K562 (cell line): ENCODE measurements around the gene PRR29. TPM values are rescaled to one million over a fixed set of nuclear protein-coding genes. Genes with fewer than 3 reads are reported as not detected.

Source experiments
- BRCA1 ChIP-seq, 2 experiments: fragments of 450-650 bp in 1 of 2; sonication (generic) in 1 of 2; formaldehyde crosslinking in 1 of 2; IDR thresholded peaks; 2 replicates each; pipeline versions ENCODE4 v1.5.0 to v1.6.1; 2017 to 2020; ENCODE audit warnings: mild to moderate bottlenecking in 1 of 2, missing genetic modification reagents in 1 of 2
- CSDE1 ChIP-seq, 2 experiments: fragments of 450-650 bp; IDR thresholded peaks; 2 replicates each; pipeline ENCODE4 v1.6.1; 2016; ENCODE audit warnings: mild to moderate bottlenecking in 1 of 2
- DMBX1 ChIP-seq: fragments of 250-450 bp; sonication (Bioruptor Pico); IDR thresholded peaks from 2 replicates; pipeline ENCODE4 v1.8.0; 2022; ENCODE audit warnings: inconsistent platforms, mild to moderate bottlenecking, moderate library complexity, borderline replicate concordance
- IFI16 ChIP-seq: fragments of 250-450 bp; sonication (Bioruptor Pico); IDR thresholded peaks from 2 replicates; pipeline ENCODE4 v2.1.2; 2022; ENCODE audit warnings: mild to moderate bottlenecking, inconsistent platforms
- OTX1 ChIP-seq: fragments of 450-650 bp; formaldehyde crosslinking; IDR thresholded peaks from 2 replicates; pipeline ENCODE4 v1.4.0; 2022; ENCODE audit warnings: mild to moderate bottlenecking
- PML ChIP-seq: IDR thresholded peaks from 2 replicates; pipeline ENCODE4 v1.6.1; 2012; ENCODE audit warnings: low read length, inconsistent platforms
- TEAD4 ChIP-seq, 2 experiments: sonication (generic) in 1 of 2; formaldehyde crosslinking in 1 of 2; IDR thresholded peaks; 2 replicates each; pipeline versions ENCODE4 v1.6.1 to v1.8.0; 2012 to 2022; ENCODE audit warnings: borderline replicate concordance in 1 of 2, inconsistent platforms in 1 of 2, low read length in 1 of 2, mild to moderate bottlenecking in 1 of 2, missing genetic modification reagents in 1 of 2
- USF2 ChIP-seq: sonication (generic); formaldehyde crosslinking; IDR thresholded peaks from 2 replicates; pipeline ENCODE4 v1.5.0; 2020; ENCODE audit warnings: missing genetic modification reagents
- ZBTB49 ChIP-seq: sonication (generic); formaldehyde crosslinking; IDR thresholded peaks from 2 replicates; pipeline ENCODE4 v1.8.0; 2022; ENCODE audit warnings: missing genetic modification reagents, mild to moderate bottlenecking, borderline replicate concordance
- ZNF174 ChIP-seq: fragments of 250-450 bp; sonication (Bioruptor Pico); IDR thresholded peaks from 2 replicates; pipeline ENCODE4 v1.4.0; 2020; ENCODE audit warnings: mild to moderate bottlenecking
- ZNF347 ChIP-seq: fragments of 450-650 bp; formaldehyde crosslinking; IDR thresholded peaks from 2 replicates; pipeline ENCODE4 v1.4.0; 2020; ENCODE audit warnings: low read depth, mild to moderate bottlenecking, moderate library complexity
- polyA plus RNA-seq, 8 experiments: library from polyadenylated mRNA; depleted of rRNA in 4 of 8; stranded (reverse) in 5 of 8; unstranded in 3 of 8; fragments of >200 nt; fragmentation: Nextera tagmentation in 2 of 8; fragmentation: Illumina TruSeq in 1 of 8; extraction: Ambion mirVana in 2 of 8; extraction: Trizol in 1 of 8; gene quantifications; 2 replicates each; pipeline versions ENCODE4 v1.2.1 to v1.2.3, GENCODE V29; 2011 to 2014; ENCODE audit warnings: inconsistent platforms in 1 of 8, missing spikeins in 1 of 8
- total RNA-seq, 7 experiments: library from RNA; depleted of rRNA in 6 of 7; stranded (reverse); fragments of >200 nt in 6 of 7; fragmentation: Illumina TruSeq in 2 of 7; extraction: Trizol in 2 of 7; gene quantifications; 2 replicates each; pipeline versions ENCODE4 v1.2.1 to v1.2.3, GENCODE V29; 2011 to 2021; ENCODE audit warnings: low replicate concordance in 1 of 7
- TF ChIP-seq, protein P1 (sequence below): fragments of 250-450 bp; sonication (Bioruptor Pico); IDR thresholded peaks from 2 replicates; pipeline ENCODE4 v1.8.0; 2021; ENCODE audit warnings: moderate library complexity, mild to moderate bottlenecking, inconsistent platforms
- TF ChIP-seq, protein P2 (sequence below): fragments of 250-450 bp; sonication (Bioruptor Pico); IDR thresholded peaks from 2 replicates; pipeline ENCODE4 v1.9.0; 2021; ENCODE audit warnings: mild to moderate bottlenecking
- TF ChIP-seq, protein P3 (sequence below): IDR thresholded peaks from 3 replicates; pipeline ENCODE4 v1.6.1; 2011; ENCODE audit warnings: borderline replicate concordance, mild to moderate bottlenecking, moderate library complexity; ENCODE audit not compliant: insufficient read length; ENCODE audit errors: extremely low read depth
- TF ChIP-seq, protein P4 (sequence below): sonication (generic); formaldehyde crosslinking; IDR thresholded peaks from 2 replicates; pipeline ENCODE4 v1.8.1; 2023; ENCODE audit warnings: mild to moderate bottlenecking, missing genetic modification reagents, moderate library complexity
- TF ChIP-seq, protein P5 (sequence below): sonication (generic); formaldehyde crosslinking; IDR thresholded peaks from 2 replicates; pipeline ENCODE4 v1.8.0; 2022; ENCODE audit warnings: mild to moderate bottlenecking, low read depth, missing genetic modification reagents

Gene PRR29
- total and polyA plus RNA-seq, 9 of the 15 experiments (the other 6 are each of a cell fraction or from before 2014, with no cell fraction given) = 0.08 to 0.58 (median 0.15) TPM; not detected in 5

GRCh38 chr17:64024215-64024654, 26.1 kb downstream of the PRR29 start (continued):
- TF ChIP-seq, protein P1, sequence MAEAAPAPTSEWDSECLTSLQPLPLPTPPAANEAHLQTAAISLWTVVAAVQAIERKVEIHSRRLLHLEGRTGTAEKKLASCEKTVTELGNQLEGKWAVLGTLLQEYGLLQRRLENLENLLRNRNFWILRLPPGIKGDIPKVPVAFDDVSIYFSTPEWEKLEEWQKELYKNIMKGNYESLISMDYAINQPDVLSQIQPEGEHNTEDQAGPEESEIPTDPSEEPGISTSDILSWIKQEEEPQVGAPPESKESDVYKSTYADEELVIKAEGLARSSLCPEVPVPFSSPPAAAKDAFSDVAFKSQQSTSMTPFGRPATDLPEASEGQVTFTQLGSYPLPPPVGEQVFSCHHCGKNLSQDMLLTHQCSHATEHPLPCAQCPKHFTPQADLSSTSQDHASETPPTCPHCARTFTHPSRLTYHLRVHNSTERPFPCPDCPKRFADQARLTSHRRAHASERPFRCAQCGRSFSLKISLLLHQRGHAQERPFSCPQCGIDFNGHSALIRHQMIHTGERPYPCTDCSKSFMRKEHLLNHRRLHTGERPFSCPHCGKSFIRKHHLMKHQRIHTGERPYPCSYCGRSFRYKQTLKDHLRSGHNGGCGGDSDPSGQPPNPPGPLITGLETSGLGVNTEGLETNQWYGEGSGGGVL (CRISPR knock-in tag) = no peak
- TF ChIP-seq, protein P2, sequence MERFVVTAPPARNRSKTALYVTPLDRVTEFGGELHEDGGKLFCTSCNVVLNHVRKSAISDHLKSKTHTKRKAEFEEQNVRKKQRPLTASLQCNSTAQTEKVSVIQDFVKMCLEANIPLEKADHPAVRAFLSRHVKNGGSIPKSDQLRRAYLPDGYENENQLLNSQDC (CRISPR knock-in tag) = no peak
- TF ChIP-seq DMBX1 (CRISPR knock-in tag) (no peak), IFI16 (no peak), ZNF347 (CRISPR knock-in tag) (no peak), CSDE1 (IDR thresholded peaks at IDR 0.05) (no peak), TEAD4 (IDR thresholded peaks at IDR 0.05; ENCODE audit: low read length) (peak; percentile 92), TEAD4 (CRISPR knock-in tag; IDR thresholded peaks at IDR 0.05; ENCODE audit: borderline replicate concordance) (no peak), OTX1 (no peak), BRCA1 (IDR thresholded peaks at IDR 0.05) (no peak), BRCA1 (CRISPR knock-in tag; IDR thresholded peaks at IDR 0.05) (no peak), ZBTB49 (no peak), ZNF174 (CRISPR knock-in tag) (no peak), PML (peak; percentile 82; the same call in 1 of the 2 replicates), USF2 (CRISPR knock-in tag) (no peak)
- TF ChIP-seq, protein P3, sequence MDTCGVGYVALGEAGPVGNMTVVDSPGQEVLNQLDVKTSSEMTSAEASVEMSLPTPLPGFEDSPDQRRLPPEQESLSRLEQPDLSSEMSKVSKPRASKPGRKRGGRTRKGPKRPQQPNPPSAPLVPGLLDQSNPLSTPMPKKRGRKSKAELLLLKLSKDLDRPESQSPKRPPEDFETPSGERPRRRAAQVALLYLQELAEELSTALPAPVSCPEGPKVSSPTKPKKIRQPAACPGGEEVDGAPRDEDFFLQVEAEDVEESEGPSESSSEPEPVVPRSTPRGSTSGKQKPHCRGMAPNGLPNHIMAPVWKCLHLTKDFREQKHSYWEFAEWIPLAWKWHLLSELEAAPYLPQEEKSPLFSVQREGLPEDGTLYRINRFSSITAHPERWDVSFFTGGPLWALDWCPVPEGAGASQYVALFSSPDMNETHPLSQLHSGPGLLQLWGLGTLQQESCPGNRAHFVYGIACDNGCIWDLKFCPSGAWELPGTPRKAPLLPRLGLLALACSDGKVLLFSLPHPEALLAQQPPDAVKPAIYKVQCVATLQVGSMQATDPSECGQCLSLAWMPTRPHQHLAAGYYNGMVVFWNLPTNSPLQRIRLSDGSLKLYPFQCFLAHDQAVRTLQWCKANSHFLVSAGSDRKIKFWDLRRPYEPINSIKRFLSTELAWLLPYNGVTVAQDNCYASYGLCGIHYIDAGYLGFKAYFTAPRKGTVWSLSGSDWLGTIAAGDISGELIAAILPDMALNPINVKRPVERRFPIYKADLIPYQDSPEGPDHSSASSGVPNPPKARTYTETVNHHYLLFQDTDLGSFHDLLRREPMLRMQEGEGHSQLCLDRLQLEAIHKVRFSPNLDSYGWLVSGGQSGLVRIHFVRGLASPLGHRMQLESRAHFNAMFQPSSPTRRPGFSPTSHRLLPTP = no peak
- TF ChIP-seq, protein P4, sequence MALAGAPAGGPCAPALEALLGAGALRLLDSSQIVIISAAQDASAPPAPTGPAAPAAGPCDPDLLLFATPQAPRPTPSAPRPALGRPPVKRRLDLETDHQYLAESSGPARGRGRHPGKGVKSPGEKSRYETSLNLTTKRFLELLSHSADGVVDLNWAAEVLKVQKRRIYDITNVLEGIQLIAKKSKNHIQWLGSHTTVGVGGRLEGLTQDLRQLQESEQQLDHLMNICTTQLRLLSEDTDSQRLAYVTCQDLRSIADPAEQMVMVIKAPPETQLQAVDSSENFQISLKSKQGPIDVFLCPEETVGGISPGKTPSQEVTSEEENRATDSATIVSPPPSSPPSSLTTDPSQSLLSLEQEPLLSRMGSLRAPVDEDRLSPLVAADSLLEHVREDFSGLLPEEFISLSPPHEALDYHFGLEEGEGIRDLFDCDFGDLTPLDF = 0 out of 2 replicates have a peak, but pooled peaks have one; percentile 44
- TF ChIP-seq, protein P5, sequence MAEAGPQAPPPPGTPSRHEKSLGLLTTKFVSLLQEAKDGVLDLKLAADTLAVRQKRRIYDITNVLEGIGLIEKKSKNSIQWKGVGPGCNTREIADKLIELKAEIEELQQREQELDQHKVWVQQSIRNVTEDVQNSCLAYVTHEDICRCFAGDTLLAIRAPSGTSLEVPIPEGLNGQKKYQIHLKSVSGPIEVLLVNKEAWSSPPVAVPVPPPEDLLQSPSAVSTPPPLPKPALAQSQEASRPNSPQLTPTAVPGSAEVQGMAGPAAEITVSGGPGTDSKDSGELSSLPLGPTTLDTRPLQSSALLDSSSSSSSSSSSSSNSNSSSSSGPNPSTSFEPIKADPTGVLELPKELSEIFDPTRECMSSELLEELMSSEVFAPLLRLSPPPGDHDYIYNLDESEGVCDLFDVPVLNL (CRISPR knock-in tag) = no peak
